ENCODE measurements around the gene INPP5F. TPM values are rescaled to one million over a fixed set of nuclear protein-coding genes. Genes with fewer than 3 reads are reported as not detected.
A peak's percentile ranks its signal among the peaks of the same experiment; 100 is the strongest.

Gene INPP5F
- total and polyA plus RNA-seq, 9 of the 15 experiments (the other 6 are each of a cell fraction or from before 2014, with no cell fraction given) = 1.6 to 7.3 (median 6.0) TPM

GRCh38 chr10:119677904-119678755 is 47.7 kb upstream of the INPP5F start:
- Histone ChIP-seq H3K27ac (ENCODE audit: extremely low read depth, low read depth, low read length) (no peak overlapping the region), H3K9me1 (ENCODE audit: control insufficient read depth, insufficient read depth, low read length) (peaks cover 2% of the 10 kb centered on the region), H3K4me2 (ENCODE audit: insufficient read depth, low read length) (no peak overlapping the region), H4K20me1 (replicated peaks; ENCODE audit: control insufficient read depth, insufficient read depth, low read length) (no peaks in the 10 kb centered on the region), H3K9me3 (replicated peaks; ENCODE audit: control insufficient read depth, insufficient read depth, low read depth, low read length) (no peaks in the 10 kb centered on the region), H3K9ac (ENCODE audit: insufficient read depth in 1 of 2, low read depth in 2 of 2, low read length in 2 of 2) (no peak overlapping the region), H3K36me3 (ENCODE audit: control insufficient read depth, insufficient read depth, low read length) (peaks cover 34% of the 10 kb centered on the region; the same call in 1 of the 3 replicates), H3K4me1 (replicated peaks in 1 of 2; ENCODE audit: control insufficient read depth in 2 of 2, insufficient read depth in 2 of 2, low read length in 2 of 2) (no peaks in the 10 kb centered on the region; a peak in 2 of 5 replicates), H3K4me3 (no peak overlapping the region), H3K27me3 (ENCODE audit: control insufficient read depth in 2 of 2, insufficient read depth in 2 of 2, low read length in 2 of 2) (no peaks in the 10 kb centered on the region), H2AFZ (ENCODE audit: low read depth, low read length) (no peak overlapping the region), H3K79me2 (ENCODE audit: control insufficient read depth, insufficient read depth, low read length) (no peaks in the 10 kb centered on the region)
- ChIA-PET POLR2A (interaction anchor here (1.0 kb wide), 1 partner anchor 27 kb away, joined by 3 read pairs; the partner anchor contains the start of gene BAG3), CTCF (ENCODE audit: low intra/inter-chr PET ratio) (no interaction called here)
- DNase-seq (ENCODE audit: extremely low read depth in 1 of 4, low spot score in 3 of 4) (no peak), FAIRE-seq (no peak), ATAC-seq (no peak)
- intact Hi-C loops (cut with micrococcal nuclease) (no loop called here), in situ Hi-C loops (cut with MboI) (no loop called here)
- 83% methylated on average over 13 of the region's 13 CpGs for WGBS (ENCODE audit: insufficient coverage, low coverage, missing lambda C conversion rate)
- no TSS peak for BruUV-seq (replicated peaks)
- no peak for TF ChIP-seq NELFE (IDR thresholded peaks at IDR 0.05; ENCODE audit: insufficient read depth, insufficient read length)
- no peak for TF ChIP-seq TRIM28 (IDR thresholded peaks at IDR 0.05)
- no peak for TF ChIP-seq HMG20A (CRISPR knock-in tag; conservative IDR thresholded peaks at IDR 0.05)
- TF ChIP-seq POLR2B (IDR thresholded peaks at IDR 0.05; ENCODE audit: low read depth, partially characterized antibody) = peak; percentile 48
- no peak for TF ChIP-seq RAD21 (CRISPR knock-in tag; conservative IDR thresholded peaks at IDR 0.05 in 1 of 2, IDR thresholded peaks at IDR 0.05 in 1 of 2)
- TF ChIP-seq ZFP91 (CRISPR knock-in tag; IDR thresholded peaks at IDR 0.05) = no peak
- no peak for TF ChIP-seq TAF15 (IDR thresholded peaks at IDR 0.05; ENCODE audit: low read depth, low read length)
- no peak for TF ChIP-seq SMARCE1 (IDR thresholded peaks at IDR 0.05)
- TF ChIP-seq NCOA1 (IDR thresholded peaks at IDR 0.05; ENCODE audit: low read depth) = no peak
- TF ChIP-seq KDM1A (IDR thresholded peaks at IDR 0.05) = peak in 1 of 2 experiments; percentile 38; a peak in 1 of 4 replicates
- no peak for TF ChIP-seq ZNF436 (CRISPR knock-in tag; IDR thresholded peaks at IDR 0.05)
- TF ChIP-seq TEAD4 (IDR thresholded peaks at IDR 0.05; ENCODE audit: low read length) = no peak
- TF ChIP-seq TEAD4 (CRISPR knock-in tag; IDR thresholded peaks at IDR 0.05; ENCODE audit: borderline replicate concordance) = no peak
- TF ChIP-seq ETV1 (tag; conservative IDR thresholded peaks at IDR 0.05; ENCODE audit: low read depth) = no peak
- no peak for TF ChIP-seq SMAD4 (CRISPR knock-in tag; conservative IDR thresholded peaks at IDR 0.05)
- no peak for TF ChIP-seq HNRNPH1 (optimal IDR thresholded peaks at IDR 0.05; ENCODE audit: low read depth, low read length)
- no peak for TF ChIP-seq FOXP1 (CRISPR knock-in tag; IDR thresholded peaks at IDR 0.05)
- TF ChIP-seq ZNF121 (CRISPR knock-in tag; conservative IDR thresholded peaks at IDR 0.05) = peak; percentile 29; the same call in 1 of the 2 replicates
- no peak for TF ChIP-seq ZNF589 (CRISPR knock-in tag; IDR thresholded peaks at IDR 0.05; ENCODE audit: low read depth)
- TF ChIP-seq SOX6 (IDR thresholded peaks at IDR 0.05) = no peak
- peak; percentile 42; the same call in 1 of the 2 replicates for TF ChIP-seq SUPT5H (IDR thresholded peaks at IDR 0.05)
- no peak for TF ChIP-seq MBD1 (CRISPR knock-in tag; IDR thresholded peaks at IDR 0.05)

All from K562 (cell line).